Ishikawa (cell line): ENCODE data around the gene MBLAC1.

Experiments
- CEBPB ChIP-seq: IDR thresholded peaks from 2 replicates; pipeline ENCODE4 v1.6.1; 2012
- CREB1 ChIP-seq: IDR thresholded peaks from 2 replicates; pipeline ENCODE4 v1.6.1; 2012; ENCODE audit warnings: low read depth
- EGR1 ChIP-seq: IDR thresholded peaks from 2 replicates; pipeline ENCODE4 v1.6.1; 2012
- EP300 ChIP-seq: IDR thresholded peaks from 2 replicates; pipeline ENCODE4 v1.6.1; 2012; ENCODE audit warnings: borderline replicate concordance
- FOXM1 ChIP-seq: IDR thresholded peaks from 2 replicates; pipeline ENCODE4 v1.6.1; 2012; ENCODE audit warnings: low read depth, borderline replicate concordance
- NFIC ChIP-seq: IDR thresholded peaks from 2 replicates; pipeline ENCODE4 v1.6.1; 2012
- RAD21 ChIP-seq: IDR thresholded peaks from 2 replicates; pipeline ENCODE4 v1.6.1; 2012; ENCODE audit warnings: low read depth
- TAF1 ChIP-seq: IDR thresholded peaks from 2 replicates; pipeline ENCODE4 v1.6.1; 2012; ENCODE audit warnings: low read depth, mild to moderate bottlenecking
- TCF12 ChIP-seq: IDR thresholded peaks from 2 replicates; pipeline ENCODE4 v1.6.1; 2012; ENCODE audit warnings: low read depth
- TEAD4 ChIP-seq: IDR thresholded peaks from 2 replicates; pipeline ENCODE4 v1.6.1; 2012
- YY1 ChIP-seq: IDR thresholded peaks from 2 replicates; pipeline ENCODE4 v1.6.1; 2012; ENCODE audit warnings: low read depth
- ZBTB7A ChIP-seq: IDR thresholded peaks from 2 replicates; pipeline ENCODE4 v1.6.1; 2012; ENCODE audit warnings: low read depth
- TF ChIP-seq, protein P1 (sequence below): IDR thresholded peaks from 2 replicates; pipeline ENCODE4 v1.6.1; 2012
- TF ChIP-seq, protein P2 (sequence below): IDR thresholded peaks from 2 replicates; pipeline ENCODE4 v1.6.1; 2012
- TF ChIP-seq, protein P3 (sequence below): IDR thresholded peaks from 2 replicates; pipeline ENCODE4 v1.6.1; 2012; ENCODE audit warnings: low read depth, mild to moderate bottlenecking

MBLAC1 gene, protein sequence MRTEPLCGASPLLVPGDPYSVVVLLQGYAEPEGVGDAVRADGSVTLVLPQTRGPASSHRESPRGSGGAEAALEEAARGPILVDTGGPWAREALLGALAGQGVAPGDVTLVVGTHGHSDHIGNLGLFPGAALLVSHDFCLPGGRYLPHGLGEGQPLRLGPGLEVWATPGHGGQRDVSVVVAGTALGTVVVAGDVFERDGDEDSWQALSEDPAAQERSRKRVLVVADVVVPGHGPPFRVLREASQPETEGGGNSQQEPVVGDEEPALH

DNA sequence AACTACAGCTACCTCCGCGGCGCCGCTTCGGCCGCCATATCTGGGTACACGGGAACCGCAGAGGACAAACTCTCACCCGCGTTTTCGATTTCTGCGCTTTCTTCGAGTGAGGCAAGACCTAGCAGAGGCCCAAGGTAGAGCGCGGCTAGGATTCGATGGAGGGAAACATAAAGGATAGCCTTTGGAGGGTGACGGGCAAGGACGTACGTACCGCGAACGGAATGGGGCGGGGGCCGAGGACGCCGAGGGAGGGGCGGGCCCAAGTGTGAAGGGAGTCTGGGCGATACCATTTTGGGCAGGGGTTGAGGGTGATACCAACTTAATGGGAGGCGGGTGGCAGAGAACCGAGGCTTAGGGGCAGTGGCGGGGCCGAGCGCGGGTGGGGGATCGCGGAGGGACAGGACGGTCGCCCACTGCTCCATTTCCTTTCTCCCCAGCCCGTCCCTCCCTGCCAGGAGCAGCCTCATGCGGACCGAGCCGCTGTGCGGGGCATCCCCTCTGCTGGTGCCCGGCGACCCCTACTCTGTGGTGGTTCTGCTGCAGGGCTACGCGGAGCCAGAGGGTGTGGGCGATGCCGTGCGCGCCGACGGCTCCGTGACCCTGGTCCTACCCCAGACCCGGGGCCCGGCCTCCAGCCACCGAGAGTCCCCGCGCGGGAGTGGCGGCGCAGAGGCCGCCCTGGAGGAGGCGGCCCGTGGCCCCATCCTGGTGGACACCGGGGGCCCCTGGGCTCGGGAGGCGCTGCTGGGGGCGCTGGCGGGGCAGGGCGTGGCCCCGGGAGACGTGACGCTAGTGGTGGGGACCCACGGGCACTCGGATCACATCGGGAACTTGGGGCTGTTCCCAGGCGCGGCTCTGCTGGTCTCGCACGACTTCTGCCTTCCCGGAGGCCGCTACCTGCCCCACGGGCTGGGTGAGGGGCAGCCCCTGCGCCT, at the start of gene MBLAC1:
MBLAC1 (plus strand) TSS at position 37 of the 935 bp plus-strand sequence; CDS start at position 466, 429 bp downstream.
- TF ChIP-seq TCF12: peak; percentile 41; the same call in 1 of the 2 replicates
- TF ChIP-seq, protein P1, sequence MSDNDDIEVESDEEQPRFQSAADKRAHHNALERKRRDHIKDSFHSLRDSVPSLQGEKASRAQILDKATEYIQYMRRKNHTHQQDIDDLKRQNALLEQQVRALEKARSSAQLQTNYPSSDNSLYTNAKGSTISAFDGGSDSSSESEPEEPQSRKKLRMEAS: peak; percentile 64
- no peak for TF ChIP-seq NFIC
- TF ChIP-seq YY1: peak; percentile 90
- TF ChIP-seq ZBTB7A: peak; percentile 93
- no peak for TF ChIP-seq CREB1
- TF ChIP-seq TAF1: peak; percentile 84

DNA sequence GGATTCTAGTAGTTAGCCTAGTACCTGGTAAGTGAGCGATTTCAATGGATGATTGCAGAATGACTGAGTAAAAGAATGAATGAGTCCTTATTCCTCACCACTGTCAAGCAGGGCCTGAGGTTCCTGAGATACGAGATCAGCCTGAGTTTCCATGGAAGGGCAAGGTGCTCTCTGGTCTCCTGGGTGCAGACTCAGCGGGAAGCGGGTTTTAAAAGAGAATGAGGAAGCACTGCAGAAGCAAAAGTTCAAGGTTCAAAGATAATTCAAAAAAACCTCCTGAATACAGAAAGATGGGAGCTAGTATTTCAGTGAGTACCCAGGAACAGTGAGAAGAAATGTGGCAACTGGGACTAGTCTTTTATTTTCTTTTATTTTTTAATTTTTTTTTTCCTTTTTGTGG, 49.6 kb upstream of the MBLAC1 start:
- TF ChIP-seq FOXM1 (no peak), YY1 (no peak), EP300 (no peak), CREB1 (no peak), CEBPB (no peak), EGR1 (no peak), TCF12 (no peak), ZBTB7A (no peak), TEAD4 (no peak), RAD21 (no peak), NFIC (no peak), TAF1 (no peak)
- TF ChIP-seq, protein P2, sequence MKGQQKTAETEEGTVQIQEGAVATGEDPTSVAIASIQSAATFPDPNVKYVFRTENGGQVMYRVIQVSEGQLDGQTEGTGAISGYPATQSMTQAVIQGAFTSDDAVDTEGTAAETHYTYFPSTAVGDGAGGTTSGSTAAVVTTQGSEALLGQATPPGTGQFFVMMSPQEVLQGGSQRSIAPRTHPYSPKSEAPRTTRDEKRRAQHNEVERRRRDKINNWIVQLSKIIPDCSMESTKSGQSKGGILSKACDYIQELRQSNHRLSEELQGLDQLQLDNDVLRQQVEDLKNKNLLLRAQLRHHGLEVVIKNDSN: no peak
- TF ChIP-seq, protein P3, sequence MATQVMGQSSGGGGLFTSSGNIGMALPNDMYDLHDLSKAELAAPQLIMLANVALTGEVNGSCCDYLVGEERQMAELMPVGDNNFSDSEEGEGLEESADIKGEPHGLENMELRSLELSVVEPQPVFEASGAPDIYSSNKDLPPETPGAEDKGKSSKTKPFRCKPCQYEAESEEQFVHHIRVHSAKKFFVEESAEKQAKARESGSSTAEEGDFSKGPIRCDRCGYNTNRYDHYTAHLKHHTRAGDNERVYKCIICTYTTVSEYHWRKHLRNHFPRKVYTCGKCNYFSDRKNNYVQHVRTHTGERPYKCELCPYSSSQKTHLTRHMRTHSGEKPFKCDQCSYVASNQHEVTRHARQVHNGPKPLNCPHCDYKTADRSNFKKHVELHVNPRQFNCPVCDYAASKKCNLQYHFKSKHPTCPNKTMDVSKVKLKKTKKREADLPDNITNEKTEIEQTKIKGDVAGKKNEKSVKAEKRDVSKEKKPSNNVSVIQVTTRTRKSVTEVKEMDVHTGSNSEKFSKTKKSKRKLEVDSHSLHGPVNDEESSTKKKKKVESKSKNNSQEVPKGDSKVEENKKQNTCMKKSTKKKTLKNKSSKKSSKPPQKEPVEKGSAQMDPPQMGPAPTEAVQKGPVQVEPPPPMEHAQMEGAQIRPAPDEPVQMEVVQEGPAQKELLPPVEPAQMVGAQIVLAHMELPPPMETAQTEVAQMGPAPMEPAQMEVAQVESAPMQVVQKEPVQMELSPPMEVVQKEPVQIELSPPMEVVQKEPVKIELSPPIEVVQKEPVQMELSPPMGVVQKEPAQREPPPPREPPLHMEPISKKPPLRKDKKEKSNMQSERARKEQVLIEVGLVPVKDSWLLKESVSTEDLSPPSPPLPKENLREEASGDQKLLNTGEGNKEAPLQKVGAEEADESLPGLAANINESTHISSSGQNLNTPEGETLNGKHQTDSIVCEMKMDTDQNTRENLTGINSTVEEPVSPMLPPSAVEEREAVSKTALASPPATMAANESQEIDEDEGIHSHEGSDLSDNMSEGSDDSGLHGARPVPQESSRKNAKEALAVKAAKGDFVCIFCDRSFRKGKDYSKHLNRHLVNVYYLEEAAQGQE: no peak
- TF ChIP-seq, protein P1: no peak

DNA sequence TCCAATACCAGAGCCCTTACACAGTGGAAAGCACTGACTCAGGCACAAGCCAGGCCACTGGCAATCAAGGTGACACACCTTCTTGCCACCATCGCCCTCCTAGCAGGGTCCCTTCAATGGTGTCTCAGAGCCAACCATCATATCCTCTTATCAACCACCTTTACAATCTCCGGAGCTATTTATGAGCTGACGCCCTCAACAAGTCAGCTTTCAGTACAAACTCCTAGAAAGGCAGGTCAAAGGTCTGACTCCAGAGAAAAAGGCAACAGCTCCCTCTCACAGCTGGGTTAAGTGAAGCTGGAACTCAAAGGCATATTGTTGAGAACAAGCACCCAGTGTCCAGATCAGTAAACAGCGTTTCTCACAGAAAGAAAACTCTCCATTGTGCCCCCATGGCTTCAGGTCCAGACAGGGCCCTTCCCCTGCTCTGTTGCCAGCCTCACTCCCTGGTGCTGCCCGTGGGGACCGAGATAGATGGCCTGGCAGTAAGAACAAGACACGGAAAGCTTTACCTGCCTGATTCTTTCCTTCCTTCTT, 47.7 kb upstream of the MBLAC1 start:
- TF ChIP-seq EP300: no peak
- no peak for TF ChIP-seq CEBPB
- no peak for TF ChIP-seq CREB1
- no peak for TF ChIP-seq RAD21
- no peak for TF ChIP-seq FOXM1
- TF ChIP-seq TCF12: no peak
- no peak for TF ChIP-seq NFIC

DNA sequence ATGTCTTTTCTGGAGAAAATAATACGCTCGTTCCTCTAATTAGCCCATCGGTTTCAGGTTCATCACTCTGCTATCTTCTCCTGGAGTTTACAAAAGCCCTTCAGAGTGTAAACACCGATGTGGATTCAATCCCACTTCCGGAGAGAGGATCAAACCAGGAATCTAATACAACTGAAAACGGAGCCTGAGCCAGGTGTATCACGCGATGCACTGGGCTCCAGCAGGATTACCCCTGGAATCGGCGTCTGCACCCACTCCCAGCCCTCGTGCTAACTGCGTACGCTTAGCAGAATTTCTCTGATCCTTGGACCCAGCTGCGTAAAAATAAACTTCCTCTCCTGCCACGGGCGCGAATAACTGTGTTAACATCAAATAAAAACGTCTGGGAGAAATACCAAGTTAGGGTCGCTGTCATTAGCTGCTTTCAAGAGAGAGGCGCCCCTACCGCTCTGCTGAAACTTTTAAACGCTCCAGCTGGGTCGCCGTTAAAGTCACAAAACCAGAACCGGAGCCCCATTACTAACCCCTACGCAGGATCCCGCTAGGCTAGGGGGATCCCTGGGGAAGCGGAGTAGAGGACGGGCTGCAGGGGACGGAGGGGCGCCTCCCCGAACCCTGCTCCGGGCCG, 45.7 kb upstream of the MBLAC1 start:
- TF ChIP-seq TCF12: no peak
- TF ChIP-seq TEAD4: no peak
- TF ChIP-seq, protein P3: no peak
- no peak for TF ChIP-seq EGR1
- TF ChIP-seq FOXM1: no peak
- TF ChIP-seq YY1: no peak
- no peak for TF ChIP-seq RAD21
- no peak for TF ChIP-seq CREB1
- no peak for TF ChIP-seq CEBPB
- TF ChIP-seq EP300: no peak
- TF ChIP-seq, protein P2: no peak
- no peak for TF ChIP-seq ZBTB7A

DNA sequence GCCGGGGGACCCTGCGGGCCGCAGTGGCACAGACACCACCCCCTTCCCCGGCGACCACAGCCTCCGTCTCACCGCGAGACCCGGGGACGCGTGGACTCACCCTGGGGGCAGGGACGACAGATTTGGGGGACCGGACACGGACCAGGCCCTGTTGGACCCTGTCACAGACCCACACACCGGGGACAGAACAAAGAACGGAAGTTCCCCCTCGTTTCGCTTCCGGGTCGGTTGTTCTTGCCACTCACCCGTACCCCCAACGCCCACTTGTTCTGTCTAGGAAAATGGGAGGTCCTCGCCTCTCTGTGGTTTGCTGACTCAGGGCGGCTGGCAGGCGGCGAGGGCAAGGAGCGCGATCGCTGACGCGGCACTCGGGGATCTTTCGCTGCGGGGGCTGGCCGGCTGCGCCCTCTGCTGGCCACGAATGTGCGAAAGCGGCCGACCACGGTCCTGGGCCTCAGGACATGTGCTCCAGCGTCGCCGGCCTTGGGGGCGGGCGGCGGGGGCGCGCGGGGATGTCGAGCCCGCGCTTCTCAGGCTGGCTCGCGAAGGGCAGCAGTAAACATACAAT, 45.1 kb upstream of the MBLAC1 start, which contains the start of gene ZNF3:
ZNF3 (minus strand) TSS at position 189 of the 568 bp plus-strand sequence. CDS start 4,366 bp downstream, outside the sequence.
- TF ChIP-seq CREB1 (peak; percentile 56; the same call in 1 of the 2 replicates), NFIC (no peak), TEAD4 (no peak), TAF1 (peak; percentile 67), ZBTB7A (0 out of 2 replicates have a peak, but pooled peaks have one; percentile 60), RAD21 (peak; percentile 74), EGR1 (peak; percentile 76), FOXM1 (no peak), TCF12 (no peak; the same call in 1 of the 2 replicates), EP300 (peak; percentile 27; the same call in 1 of the 2 replicates), CEBPB (no peak), YY1 (0 out of 2 replicates have a peak, but pooled peaks have one; percentile 19)
- TF ChIP-seq, protein P2: peak; percentile 35
- TF ChIP-seq, protein P3: no peak
- TF ChIP-seq, protein P1: peak; percentile 98
